Fibroblast of skin of back (primary cell): Measurements from ENCODE around the gene CAMTA1.
A peak's percentile ranks its signal among the peaks of the same experiment; 100 is the strongest.
"Not testable (repeated sequence)": the region's sequence is repeated elsewhere in the genome, so short reads cannot be mapped to it uniquely, and the experiment has no call there.

Experiments used
- DNase-seq: peaks from one replicate; pipeline ENCODE4 v3.0.0-alpha.2; 2013

CAMTA1 gene

GRCh38 chr1:7586031-7586941 is 801.0 kb downstream of the CAMTA1 start:
- DNase-seq: no peak

GRCh38 chr1:7587108-7587772 is 802.0 kb downstream of the CAMTA1 start:
- DNase-seq: no peak

- DNase-seq: no peak
Observed at GRCh38 chr1:7587773-7588456, 802.7 kb downstream of the CAMTA1 start.

- no peak for DNase-seq
Observed at GRCh38 chr1:7588457-7588827, 803.2 kb downstream of the CAMTA1 start.

- DNase-seq: no peak
Observed at GRCh38 chr1:7589080-7589735, 804.0 kb downstream of the CAMTA1 start.

GRCh38 chr1:7589774-7590425 is 804.6 kb downstream of the CAMTA1 start:
- DNase-seq: no peak

GRCh38 chr1:7590426-7590790 is 805.2 kb downstream of the CAMTA1 start:
- DNase-seq: no peak

- no peak for DNase-seq
Observed at GRCh38 chr1:7591565-7591964, 806.3 kb downstream of the CAMTA1 start.

- no peak for DNase-seq
Observed at GRCh38 chr1:7592120-7592798, 807.0 kb downstream of the CAMTA1 start.

- DNase-seq: no peak
Observed at GRCh38 chr1:7594002-7594713, 808.9 kb downstream of the CAMTA1 start.

- DNase-seq: no peak
Observed at GRCh38 chr1:7594714-7595295, 809.6 kb downstream of the CAMTA1 start.

- DNase-seq: no peak
Observed at GRCh38 chr1:7595336-7595735, 810.1 kb downstream of the CAMTA1 start.

- no peak for DNase-seq
Observed at GRCh38 chr1:7596126-7596965, 811.1 kb downstream of the CAMTA1 start.

GRCh38 chr1:7598058-7598457 is 812.8 kb downstream of the CAMTA1 start:
- not testable (repeated sequence) for DNase-seq

GRCh38 chr1:7604906-7605305 is 819.7 kb downstream of the CAMTA1 start:
- DNase-seq: not testable (repeated sequence)

GRCh38 chr1:7606096-7606495 is 820.8 kb downstream of the CAMTA1 start:
- no peak for DNase-seq

GRCh38 chr1:7607097-7607496 is 821.8 kb downstream of the CAMTA1 start:
- no peak for DNase-seq

- peak; percentile 9 for DNase-seq
Observed at GRCh38 chr1:7608628-7609305, 823.5 kb downstream of the CAMTA1 start.
